Subcutaneous abdominal adipose tissue (tissue), 5 donors: ENCODE results near the gene MAGEA10.
"Not testable (repeated sequence)": the region's sequence is repeated elsewhere in the genome, so short reads cannot be mapped to it uniquely, and the experiment has no call there.

Experiments used
- H3K27ac ChIP-seq: one replicate; pipeline ENCODE4 v1.7.0; 2013; ENCODE audit warnings: low read depth, mild to moderate bottlenecking, inconsistent platforms, low read length, moderate library complexity
- H3K27me3 ChIP-seq, 5 donors: one replicate each; pipeline ENCODE4 v1.7.0; 2013; ENCODE audit warnings: low read length in 5 of 5, inconsistent platforms in 1 of 5; ENCODE audit not compliant: control insufficient read depth in 5 of 5, insufficient read depth in 4 of 5
- H3K36me3 ChIP-seq, 5 donors: one replicate each; pipeline ENCODE4 v1.7.0; 2013; ENCODE audit warnings: low read length in 5 of 5; ENCODE audit not compliant: control insufficient read depth in 5 of 5, insufficient read depth in 5 of 5
- H3K4me1 ChIP-seq, 5 donors: one replicate each; pipeline ENCODE4 v1.7.0; 2013; ENCODE audit warnings: low read length in 5 of 5, mild to moderate bottlenecking in 3 of 5, moderate library complexity in 1 of 5; ENCODE audit not compliant: control insufficient read depth in 5 of 5, insufficient read depth in 5 of 5
- H3K4me3 ChIP-seq, 5 donors: one replicate each; pipeline ENCODE4 v1.7.0; 2013; ENCODE audit warnings: low read length in 5 of 5, low read depth in 1 of 5
- H3K9ac ChIP-seq, 5 donors: one replicate each; pipeline ENCODE4 v1.7.0; 2013; ENCODE audit warnings: low read length in 5 of 5, mild to moderate bottlenecking in 4 of 5, moderate library complexity in 3 of 5
- H3K9me3 ChIP-seq, 5 donors: one replicate each; pipeline ENCODE4 v1.7.0; 2013; ENCODE audit warnings: low read length in 5 of 5; ENCODE audit not compliant: control insufficient read depth in 5 of 5
- donor health status: healthy.
- donor health status: healthy.
- donor health status: healthy.
- donor health status: healthy.
- donor health status: healthy.

Gene MAGEA10

DNA sequence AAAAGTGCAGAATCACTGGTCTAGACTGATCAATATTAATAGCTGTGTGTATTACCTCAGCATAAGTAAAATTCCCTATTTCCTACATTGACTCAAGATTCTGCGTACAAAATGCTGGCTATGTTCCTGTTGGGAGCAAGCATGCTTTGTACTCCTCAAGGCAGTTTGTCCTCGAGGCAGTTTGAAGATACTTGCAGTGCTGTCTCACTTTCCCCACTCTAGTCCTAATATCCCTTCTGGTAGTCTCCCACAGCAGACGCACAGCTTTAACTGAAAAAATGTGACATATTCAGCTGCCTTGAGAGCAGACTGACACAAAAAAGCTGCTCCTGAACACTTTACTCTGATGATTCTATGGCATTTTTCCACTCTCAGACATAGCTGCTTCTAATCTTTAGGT is 12.9 kb upstream of the MAGEA10 start:
- H3K9me3 ChIP-seq = no peaks in the 10 kb centered on the region
- H3K27ac ChIP-seq = no peak overlapping the region
- H3K9ac ChIP-seq = no peak overlapping the region
- H3K36me3 ChIP-seq = no peaks in the 10 kb centered on the region
- H3K4me3 ChIP-seq = no peak overlapping the region
- H3K4me1 ChIP-seq = no peaks in the 10 kb centered on the region
- peaks cover 0 to 3% (median 0%) of the 10 kb centered on the region in 5 donors for H3K27me3 ChIP-seq

DNA sequence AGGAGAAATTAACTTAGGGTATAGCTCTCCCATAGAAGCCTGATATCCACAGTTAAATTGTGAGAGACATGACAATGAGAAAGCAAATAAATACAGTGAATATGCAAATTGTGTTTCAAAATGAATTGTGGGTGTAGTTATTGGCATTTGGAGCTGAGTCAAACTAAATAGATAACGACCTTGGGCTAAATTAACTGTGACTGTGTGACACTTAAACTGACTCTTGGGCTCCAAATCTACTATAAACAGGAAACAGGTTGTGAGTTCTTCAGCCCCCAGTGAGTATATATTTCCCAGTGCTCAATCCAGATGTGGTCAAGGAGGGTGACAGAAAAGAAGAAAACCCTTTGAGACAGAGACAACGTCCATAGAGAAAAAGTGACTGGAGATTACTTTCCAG is 11.3 kb upstream of the MAGEA10 start:
- H3K9me3 ChIP-seq = no peaks in the 10 kb centered on the region
- no peaks in the 10 kb centered on the region for H3K36me3 ChIP-seq
- peaks cover 0 to 3% (median 0%) of the 10 kb centered on the region in 5 donors for H3K27me3 ChIP-seq
- no peak overlapping the region for H3K27ac ChIP-seq
- no peak overlapping the region for H3K4me3 ChIP-seq
- H3K4me1 ChIP-seq = no peaks in the 10 kb centered on the region
- no peak overlapping the region for H3K9ac ChIP-seq

DNA sequence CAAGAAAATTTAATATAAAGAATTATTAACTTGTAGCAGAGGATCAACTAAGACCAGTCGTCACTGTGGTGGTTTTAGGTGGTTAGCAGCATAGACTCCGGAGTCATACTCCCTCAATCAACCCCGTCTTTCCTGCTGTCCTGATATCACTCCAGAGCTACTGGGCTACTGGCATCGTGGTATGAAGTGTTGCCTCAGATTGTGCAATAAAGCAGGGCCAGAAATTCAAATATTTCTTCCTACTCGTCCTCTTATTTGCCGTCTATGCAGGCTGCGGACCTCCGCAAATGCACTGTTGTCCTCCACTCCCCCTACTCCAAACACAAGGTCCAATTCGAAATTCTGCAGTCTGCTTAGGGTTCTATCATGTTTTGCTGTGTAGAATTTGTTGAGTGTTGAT is 1.2 kb upstream of the MAGEA10 start:
- H3K9me3 ChIP-seq = no peaks in the 10 kb centered on the region
- peaks cover 0 to 5% (median 0%) of the 10 kb centered on the region in 5 donors for H3K27me3 ChIP-seq
- H3K4me3 ChIP-seq = no peak overlapping the region
- H3K9ac ChIP-seq = no peak overlapping the region
- no peak overlapping the region for H3K27ac ChIP-seq
- no peaks in the 10 kb centered on the region for H3K4me1 ChIP-seq
- H3K36me3 ChIP-seq = no peaks in the 10 kb centered on the region

DNA sequence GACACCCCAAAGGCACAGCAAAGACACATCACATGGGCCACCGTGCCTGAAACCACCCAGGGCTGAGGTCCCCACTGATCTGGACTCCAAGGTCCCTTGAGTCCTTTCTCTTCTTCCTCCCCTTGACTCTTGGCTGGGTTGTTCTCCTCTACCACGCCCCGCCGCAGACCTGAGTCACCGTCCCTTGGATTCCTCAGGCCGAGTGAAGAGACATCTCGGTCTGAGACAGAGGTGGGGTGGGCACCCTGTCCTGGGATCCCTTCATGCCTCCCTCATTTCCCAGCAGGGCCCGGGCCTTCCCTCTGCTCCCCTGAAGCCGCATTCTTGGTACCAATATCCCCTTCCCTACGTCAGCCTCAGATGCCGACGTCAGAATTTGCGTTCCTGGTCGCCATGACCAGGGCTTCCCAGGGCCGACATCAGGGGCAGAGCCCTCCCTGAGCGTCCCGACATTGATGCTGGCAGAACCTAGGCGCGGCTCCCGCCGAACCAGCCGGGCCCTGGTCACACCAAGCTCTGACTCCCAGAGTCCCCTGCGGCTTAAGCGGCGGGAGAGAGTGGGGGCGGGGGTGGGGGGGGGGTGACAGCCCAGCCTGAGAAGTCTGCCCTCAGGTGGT is 498 bp downstream of the MAGEA10 start:
- no peaks in the 10 kb centered on the region for H3K36me3 ChIP-seq
- no peak overlapping the region for H3K4me3 ChIP-seq
- no peaks in the 10 kb centered on the region for H3K4me1 ChIP-seq
- no peak overlapping the region for H3K9ac ChIP-seq
- no peaks in the 10 kb centered on the region for H3K9me3 ChIP-seq
- no peak overlapping the region for H3K27ac ChIP-seq
- peaks cover 0 to 5% (median 0%) of the 10 kb centered on the region in 5 donors for H3K27me3 ChIP-seq

DNA sequence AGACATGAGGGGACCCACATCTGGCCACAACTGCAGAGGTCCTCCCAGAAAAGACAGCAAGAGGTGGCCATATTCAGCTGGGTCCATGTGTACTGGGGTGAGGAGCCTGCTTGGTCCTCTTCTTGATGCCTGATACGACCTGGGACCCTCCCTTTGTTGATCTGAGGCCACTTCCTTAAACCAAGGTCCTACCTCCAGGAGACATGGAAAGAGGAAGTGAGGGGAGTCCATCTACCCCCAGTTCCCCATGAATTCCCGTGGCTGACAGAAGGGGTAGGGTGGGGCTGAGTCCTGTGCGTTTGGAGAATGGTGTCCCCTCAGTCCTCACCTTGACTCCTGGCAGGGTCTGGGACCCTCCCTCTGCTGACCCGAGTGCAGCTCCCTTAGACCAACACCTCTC is 2.1 kb downstream of the MAGEA10 start:
- Histone ChIP-seq H3K9me3 (no peaks in the 10 kb centered on the region), H3K4me3 (no peak overlapping the region), H3K27me3 (peaks cover 0 to 5% (median 0%) of the 10 kb centered on the region in 5 donors), H3K27ac (no peak overlapping the region), H3K4me1 (no peaks in the 10 kb centered on the region), H3K9ac (no peak overlapping the region), H3K36me3 (no peaks in the 10 kb centered on the region)

DNA sequence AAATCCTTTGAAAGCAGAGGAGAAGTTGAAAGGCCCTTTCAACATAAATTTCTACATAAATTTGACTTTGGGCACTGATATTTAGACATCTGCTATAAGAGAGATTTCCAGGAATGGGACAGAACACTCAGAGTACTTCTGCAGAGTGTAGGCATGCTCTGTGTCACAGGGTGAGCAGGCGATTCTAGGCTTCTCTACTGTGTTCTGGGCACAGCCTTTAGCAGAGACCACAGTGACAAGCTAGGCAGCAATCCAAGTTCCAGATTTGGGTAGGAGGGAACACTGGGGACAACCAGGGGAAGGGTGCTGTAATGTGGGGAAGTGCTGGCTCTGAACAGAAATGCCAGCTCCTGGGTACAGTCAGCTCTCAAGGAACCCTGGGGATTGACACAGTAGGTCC is 6.9 kb downstream of the MAGEA10 start:
- H3K36me3 ChIP-seq = no peaks in the 10 kb centered on the region
- H3K4me3 ChIP-seq = no peak overlapping the region
- no peaks in the 10 kb centered on the region for H3K4me1 ChIP-seq
- H3K9ac ChIP-seq = no peak overlapping the region
- H3K27me3 ChIP-seq = peaks cover 0 to 5% (median 0%) of the 10 kb centered on the region in 5 donors
- no peak overlapping the region for H3K27ac ChIP-seq
- H3K9me3 ChIP-seq = no peaks in the 10 kb centered on the region

DNA sequence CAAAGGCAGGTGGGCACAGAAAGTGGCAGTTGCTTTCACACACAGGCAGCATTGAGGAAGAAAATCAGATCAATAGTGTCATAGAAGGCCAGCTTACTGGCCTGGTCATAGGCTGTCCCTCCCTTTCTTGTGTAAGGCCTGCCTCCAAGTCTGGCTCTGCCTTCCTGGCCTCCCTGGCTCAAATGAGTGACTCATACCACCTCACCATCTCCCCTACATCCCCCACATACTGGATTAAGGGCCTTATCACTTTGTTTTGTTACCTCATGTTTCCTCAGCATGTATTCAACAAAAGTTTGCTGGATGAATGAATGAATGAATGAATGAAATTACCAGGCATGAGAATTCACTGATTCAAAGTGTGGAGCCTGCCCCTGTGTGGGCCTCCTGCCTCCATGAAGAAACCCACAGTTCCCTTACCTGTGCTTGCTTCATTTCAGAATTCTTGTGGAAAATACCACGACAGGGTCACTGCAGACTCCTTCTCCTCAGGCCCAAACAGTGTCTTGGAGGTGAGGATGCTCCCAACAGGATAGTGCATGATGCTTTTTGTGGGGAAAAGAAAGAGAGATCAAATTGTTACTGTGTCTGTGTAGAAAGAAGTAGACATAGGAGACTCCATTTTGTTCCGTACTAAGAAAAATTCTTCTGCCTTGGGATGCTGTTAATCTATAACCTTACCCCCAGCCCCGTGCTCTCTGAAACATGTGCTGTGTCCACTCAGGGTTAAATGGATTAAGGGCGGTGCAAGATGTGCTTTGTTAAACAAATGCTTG is 9.1 kb downstream of the MAGEA10 start:
- H3K4me3 ChIP-seq, H3K27me3 ChIP-seq, H3K9me3 ChIP-seq, H3K36me3 ChIP-seq, H3K27ac ChIP-seq, H3K9ac ChIP-seq, H3K4me1 ChIP-seq: not testable (repeated sequence)

DNA sequence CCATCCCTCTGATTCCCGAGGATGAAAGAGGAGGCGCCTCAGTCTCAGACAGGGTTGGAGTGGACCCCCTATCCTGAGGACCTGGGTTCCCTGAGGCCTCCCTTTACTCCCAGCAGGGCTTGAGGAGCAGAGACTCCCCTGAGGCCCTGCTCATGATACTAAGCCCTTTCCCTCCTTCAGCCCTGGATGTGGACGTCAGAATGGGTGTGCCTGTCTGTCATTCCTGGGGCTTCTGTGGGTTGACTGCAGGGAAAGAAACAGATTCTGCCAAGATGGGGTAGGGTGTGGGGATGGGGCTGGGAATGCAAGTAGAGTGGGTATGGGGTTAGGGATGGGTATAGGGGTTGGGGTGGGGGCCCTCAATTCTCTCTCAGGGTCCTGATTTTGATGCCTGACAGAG is 21.1 kb downstream of the MAGEA10 start:
- no peaks in the 10 kb centered on the region for H3K9me3 ChIP-seq
- no peaks in the 10 kb centered on the region for H3K36me3 ChIP-seq
- H3K9ac ChIP-seq = no peak overlapping the region
- no peaks in the 10 kb centered on the region for H3K4me1 ChIP-seq
- no peak overlapping the region for H3K27ac ChIP-seq
- H3K27me3 ChIP-seq = peaks cover 0 to 4% (median 0%) of the 10 kb centered on the region in 5 donors
- no peak overlapping the region for H3K4me3 ChIP-seq

DNA sequence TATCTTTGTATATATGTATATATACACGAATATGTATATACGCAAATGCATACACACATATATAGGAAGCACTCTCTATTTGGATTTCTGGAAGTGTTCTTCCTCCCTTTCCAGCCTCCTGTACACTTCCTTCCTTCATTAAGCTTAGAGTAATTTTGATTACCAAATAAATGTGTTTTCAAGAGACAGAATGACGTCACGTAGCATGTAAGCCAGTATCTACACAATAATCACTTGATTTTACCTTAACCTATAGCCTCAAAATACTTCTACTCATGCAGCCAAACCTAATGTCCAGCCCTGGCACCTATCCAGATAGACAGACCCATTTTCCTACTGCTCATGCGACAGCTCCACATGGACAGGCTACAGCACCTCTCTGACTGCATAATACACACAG is 29.9 kb downstream of the MAGEA10 start:
- Histone ChIP-seq H3K4me3 (no peak overlapping the region), H3K27ac (no peak overlapping the region), H3K36me3 (no peaks in the 10 kb centered on the region), H3K4me1 (no peaks in the 10 kb centered on the region), H3K9ac (no peak overlapping the region), H3K9me3 (no peaks in the 10 kb centered on the region), H3K27me3 (peaks cover 0 to 6% (median 0%) of the 10 kb centered on the region in 5 donors)

DNA sequence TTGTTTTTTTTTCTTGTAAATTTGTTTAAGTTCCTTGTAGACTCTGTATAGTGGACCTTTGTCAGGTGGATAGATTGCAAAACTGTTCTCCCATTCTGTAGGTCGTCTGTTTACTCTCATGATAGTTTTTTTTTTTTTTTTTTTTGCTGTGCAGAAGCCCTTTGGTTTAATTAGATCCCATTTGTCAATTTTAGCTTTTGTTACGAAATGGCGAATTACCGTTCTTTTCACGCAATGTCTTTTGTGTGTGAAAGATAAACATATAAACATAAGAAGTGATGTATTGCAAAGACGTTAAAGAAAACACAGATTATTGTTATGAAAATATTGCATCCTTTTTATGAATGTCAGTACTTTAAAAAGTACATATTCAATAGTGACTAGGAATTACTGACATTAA is 34.5 kb downstream of the MAGEA10 start:
- Histone ChIP-seq H3K4me3 (no peak overlapping the region), H3K27me3 (no peaks in the 10 kb centered on the region), H3K9ac (no peak overlapping the region), H3K36me3 (no peaks in the 10 kb centered on the region), H3K4me1 (no peaks in the 10 kb centered on the region), H3K9me3 (peaks cover 0 to 2% (median 0%) of the 10 kb centered on the region in 5 donors), H3K27ac (no peak overlapping the region)
